ENCODE measurements around the gene EFCAB11.

Gene EFCAB11

GRCh38 chr14:89747126-89747525, 207.4 kb downstream of the EFCAB11 start:
- TF ChIP-seq, protein P1, sequence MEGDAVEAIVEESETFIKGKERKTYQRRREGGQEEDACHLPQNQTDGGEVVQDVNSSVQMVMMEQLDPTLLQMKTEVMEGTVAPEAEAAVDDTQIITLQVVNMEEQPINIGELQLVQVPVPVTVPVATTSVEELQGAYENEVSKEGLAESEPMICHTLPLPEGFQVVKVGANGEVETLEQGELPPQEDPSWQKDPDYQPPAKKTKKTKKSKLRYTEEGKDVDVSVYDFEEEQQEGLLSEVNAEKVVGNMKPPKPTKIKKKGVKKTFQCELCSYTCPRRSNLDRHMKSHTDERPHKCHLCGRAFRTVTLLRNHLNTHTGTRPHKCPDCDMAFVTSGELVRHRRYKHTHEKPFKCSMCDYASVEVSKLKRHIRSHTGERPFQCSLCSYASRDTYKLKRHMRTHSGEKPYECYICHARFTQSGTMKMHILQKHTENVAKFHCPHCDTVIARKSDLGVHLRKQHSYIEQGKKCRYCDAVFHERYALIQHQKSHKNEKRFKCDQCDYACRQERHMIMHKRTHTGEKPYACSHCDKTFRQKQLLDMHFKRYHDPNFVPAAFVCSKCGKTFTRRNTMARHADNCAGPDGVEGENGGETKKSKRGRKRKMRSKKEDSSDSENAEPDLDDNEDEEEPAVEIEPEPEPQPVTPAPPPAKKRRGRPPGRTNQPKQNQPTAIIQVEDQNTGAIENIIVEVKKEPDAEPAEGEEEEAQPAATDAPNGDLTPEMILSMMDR (IDR thresholded peaks at IDR 0.05; ENCODE audit: insufficient read depth, low read length, missing control alignments), result no peak
- POLR2A ChIA-PET, result no interaction called here
- CTCF ChIA-PET, result no interaction called here
- H3K4me3 ChIP-seq (ENCODE audit: low read depth, low read length), result no peak overlapping the region
- no peak for DNase-seq (ENCODE audit: low read depth, low spot score)

DNA sequence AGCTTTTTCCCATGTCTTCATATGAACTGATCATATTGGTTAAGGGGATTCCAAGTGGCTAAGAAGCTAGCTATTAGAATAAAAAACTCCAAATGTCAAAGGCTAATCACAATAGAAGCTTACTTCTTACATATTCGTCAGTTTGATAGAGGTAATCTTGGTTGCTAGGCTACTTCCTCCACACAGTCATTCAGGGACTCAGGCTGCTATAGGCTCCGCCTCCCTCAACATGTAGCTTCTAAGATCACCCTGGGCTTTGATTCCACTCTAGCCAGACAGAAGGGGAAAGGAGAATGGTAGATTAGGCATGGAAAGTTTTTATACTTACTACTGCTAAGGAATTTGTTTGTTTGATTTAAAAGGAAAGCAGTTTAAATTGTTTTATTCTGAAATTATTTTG, 207.9 kb downstream of the EFCAB11 start:
- DNase-seq (ENCODE audit: low read depth, low spot score), result no peak

GRCh38 chr14:89746135-89746534, 208.4 kb downstream of the EFCAB11 start:
- no peak for DNase-seq (ENCODE audit: low read depth, low spot score)
- ChIA-PET POLR2A (no interaction called here), CTCF (no interaction called here)
- H3K4me3 ChIP-seq (ENCODE audit: low read depth, low read length), result no peak overlapping the region
- TF ChIP-seq, protein P1 (IDR thresholded peaks at IDR 0.05; ENCODE audit: insufficient read depth, low read length, missing control alignments), result no peak

More for the DNA sequence above, 207.9 kb downstream of the EFCAB11 start:
- ChIA-PET POLR2A (no interaction called here), CTCF (no interaction called here)
- H3K4me3 ChIP-seq (ENCODE audit: low read depth, low read length), result no peak overlapping the region
- TF ChIP-seq, protein P1 (IDR thresholded peaks at IDR 0.05; ENCODE audit: insufficient read depth, low read length, missing control alignments), result no peak
